Measurements from ENCODE around the gene TOR1B.

Gene TOR1B

GRCh38 chr9:129776938-129777768 lies 25.8 kb upstream of the TOR1B start:
- TF ChIP-seq, protein P1, sequence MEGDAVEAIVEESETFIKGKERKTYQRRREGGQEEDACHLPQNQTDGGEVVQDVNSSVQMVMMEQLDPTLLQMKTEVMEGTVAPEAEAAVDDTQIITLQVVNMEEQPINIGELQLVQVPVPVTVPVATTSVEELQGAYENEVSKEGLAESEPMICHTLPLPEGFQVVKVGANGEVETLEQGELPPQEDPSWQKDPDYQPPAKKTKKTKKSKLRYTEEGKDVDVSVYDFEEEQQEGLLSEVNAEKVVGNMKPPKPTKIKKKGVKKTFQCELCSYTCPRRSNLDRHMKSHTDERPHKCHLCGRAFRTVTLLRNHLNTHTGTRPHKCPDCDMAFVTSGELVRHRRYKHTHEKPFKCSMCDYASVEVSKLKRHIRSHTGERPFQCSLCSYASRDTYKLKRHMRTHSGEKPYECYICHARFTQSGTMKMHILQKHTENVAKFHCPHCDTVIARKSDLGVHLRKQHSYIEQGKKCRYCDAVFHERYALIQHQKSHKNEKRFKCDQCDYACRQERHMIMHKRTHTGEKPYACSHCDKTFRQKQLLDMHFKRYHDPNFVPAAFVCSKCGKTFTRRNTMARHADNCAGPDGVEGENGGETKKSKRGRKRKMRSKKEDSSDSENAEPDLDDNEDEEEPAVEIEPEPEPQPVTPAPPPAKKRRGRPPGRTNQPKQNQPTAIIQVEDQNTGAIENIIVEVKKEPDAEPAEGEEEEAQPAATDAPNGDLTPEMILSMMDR (IDR thresholded peaks at IDR 0.05; ENCODE audit: control extremely low read depth, extremely low read depth, low read depth, missing control alignments) = no peak
- POLR2A ChIA-PET = no interaction called here
- CTCF ChIA-PET = interaction anchor here (1.2 to 3.5 kb wide), 5 partner anchors 13 to 646 kb away, joined by 3 to 23 read pairs (median 7); no protein-coding TSS in a partner anchor
- DNase-seq (ENCODE audit: extremely low spot score) = no peak

GRCh38 chr9:129777769-129778130 lies 25.2 kb upstream of the TOR1B start:
- TF ChIP-seq, protein P1 (IDR thresholded peaks at IDR 0.05; ENCODE audit: control extremely low read depth, extremely low read depth, low read depth, missing control alignments) = no peak
- DNase-seq (ENCODE audit: extremely low spot score) = no peak
- POLR2A ChIA-PET = no interaction called here
- CTCF ChIA-PET = interaction anchor here (1.2 to 3.5 kb wide), 3 partner anchors 12 to 51 kb away, joined by 7 to 23 read pairs (median 16); no protein-coding TSS in a partner anchor

GRCh38 chr9:129778469-129778868 lies 24.5 kb upstream of the TOR1B start:
- ChIA-PET CTCF (interaction anchor here (2.9 to 3.5 kb wide), 2 partner anchors 11 to 40 kb away, joined by 16 to 23 read pairs; no protein-coding TSS in a partner anchor), POLR2A (no interaction called here)
- DNase-seq (ENCODE audit: extremely low spot score) = no peak
- TF ChIP-seq, protein P1 (IDR thresholded peaks at IDR 0.05; ENCODE audit: control extremely low read depth, extremely low read depth, low read depth, missing control alignments) = no peak

DNA sequence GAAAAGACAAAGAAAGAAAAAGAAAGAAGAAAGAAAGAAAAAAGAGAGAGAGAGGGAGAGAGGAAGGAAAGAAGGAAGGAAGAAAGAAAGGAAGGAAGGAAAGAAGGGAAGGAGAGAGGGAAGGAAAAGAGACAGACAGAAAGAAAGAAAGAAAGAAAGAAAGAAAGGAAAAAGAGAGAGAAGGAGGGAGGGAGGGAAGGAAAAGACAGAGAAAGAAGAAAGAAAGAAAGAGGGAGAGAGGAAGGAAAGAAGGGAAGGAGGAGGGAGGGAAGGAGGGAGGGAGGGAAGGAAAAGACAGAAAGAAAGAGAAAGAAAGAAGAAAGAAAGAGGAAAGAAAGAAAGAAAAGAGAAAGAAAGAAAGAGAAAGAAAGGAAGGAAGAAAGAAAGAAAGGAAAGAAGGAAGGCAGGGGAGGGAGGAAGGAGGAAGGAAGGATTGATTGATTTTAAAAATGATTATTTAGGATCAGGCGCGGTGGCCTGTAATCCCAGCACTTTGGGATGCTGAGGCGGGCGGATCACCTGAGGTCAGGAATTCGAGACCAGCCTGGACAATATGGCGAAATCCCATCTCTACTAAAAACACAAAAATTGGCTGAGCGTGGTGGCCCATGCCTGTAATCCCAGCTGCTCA lies 23.3 kb upstream of the TOR1B start:
- CTCF ChIA-PET = interaction anchor here (1.1 to 6.3 kb wide), 2 partner anchors 10 to 53 kb away, joined by 3 to 66 read pairs; no protein-coding TSS in a partner anchor
- DNase-seq (ENCODE audit: extremely low spot score) = no peak
- POLR2A ChIA-PET = no interaction called here
- TF ChIP-seq, protein P1 (IDR thresholded peaks at IDR 0.05; ENCODE audit: control extremely low read depth, extremely low read depth, low read depth, missing control alignments) = no peak

- TF ChIP-seq, protein P1 (IDR thresholded peaks at IDR 0.05; ENCODE audit: control extremely low read depth, extremely low read depth, low read depth, missing control alignments) = no peak
- no peak for DNase-seq (ENCODE audit: extremely low spot score)
- POLR2A ChIA-PET = no interaction called here
- CTCF ChIA-PET = interaction anchor here (1.2 to 8.6 kb wide), 6 partner anchors 9 to 650 kb away, joined by 3 to 99 read pairs (median 20); no protein-coding TSS in a partner anchor
These were observed 21.9 kb upstream of the TOR1B start for GRCh38 chr9:129781131-129781530.

- no peak for DNase-seq (ENCODE audit: extremely low spot score)
- TF ChIP-seq, protein P1 (IDR thresholded peaks at IDR 0.05; ENCODE audit: control extremely low read depth, extremely low read depth, low read depth, missing control alignments) = no peak
- ChIA-PET CTCF (interaction anchor here (1.2 to 8.6 kb wide), 6 partner anchors 8 to 651 kb away, joined by 3 to 99 read pairs (median 20); no protein-coding TSS in a partner anchor), POLR2A (no interaction called here)
These were observed 21.0 kb upstream of the TOR1B start for GRCh38 chr9:129781981-129782380.

Data from GM10248 (cell line).